ELR (cell line): ENCODE results near the gene AKAP8.
"Not testable (repeated sequence)": the region's sequence is repeated elsewhere in the genome, so short reads cannot be mapped to it uniquely, and the experiment has no call there.

ENCODE experiments used
- DNase-seq: peaks from one replicate; pipeline ENCODE4 v3.0.0-alpha.2; 2015; ENCODE audit warnings: low read depth

AKAP8 gene

GRCh38 chr19:15379083-15379998 lies at the start of gene AKAP8:
Gene AKAP8 (minus strand): TSS chr19:15379787. CDS start chr19:15379731, 56 bp downstream.
- DNase-seq: peak; percentile 98

GRCh38 chr19:15427991-15428471 lies 48.4 kb upstream of the AKAP8 start:
- DNase-seq: no peak

GRCh38 chr19:15427350-15427700 lies 47.7 kb upstream of the AKAP8 start:
- DNase-seq: no peak

- no peak for DNase-seq
These were observed 47.1 kb upstream of the AKAP8 start for GRCh38 chr19:15426485-15427349.

GRCh38 chr19:15425321-15425950 lies 45.8 kb upstream of the AKAP8 start:
- DNase-seq: no peak

- DNase-seq: no peak
These were observed 45.2 kb upstream of the AKAP8 start for GRCh38 chr19:15424692-15425272.

- DNase-seq: no peak
These were observed 44.5 kb upstream of the AKAP8 start for GRCh38 chr19:15424121-15424520.

GRCh38 chr19:15423130-15423529 lies 43.5 kb upstream of the AKAP8 start:
- no peak for DNase-seq

- DNase-seq: no peak
These were observed 42.9 kb upstream of the AKAP8 start for GRCh38 chr19:15422296-15423075.

GRCh38 chr19:15421721-15422260 lies 42.2 kb upstream of the AKAP8 start:
- no peak for DNase-seq

GRCh38 chr19:15421136-15421695 lies 41.6 kb upstream of the AKAP8 start:
- DNase-seq: no peak

- DNase-seq: peak; percentile 51
These were observed 39.9 kb upstream of the AKAP8 start for GRCh38 chr19:15419413-15420025.

- DNase-seq: peak; percentile 100
These were observed 39.2 kb upstream of the AKAP8 start, which contains the start of gene AKAP8L for GRCh38 chr19:15418579-15419412. Gene AKAP8L (minus strand): TSS chr19:15418988. CDS start chr19:15418923, 65 bp downstream.

GRCh38 chr19:15418231-15418578 lies 38.6 kb upstream of the AKAP8 start:
- DNase-seq: peak; percentile 46

GRCh38 chr19:15417699-15418098 lies 38.1 kb upstream of the AKAP8 start:
- peak; percentile 25 for DNase-seq

- no peak for DNase-seq
These were observed 33.2 kb upstream of the AKAP8 start for GRCh38 chr19:15412832-15413231.

- DNase-seq: not testable (repeated sequence)
These were observed 31.8 kb upstream of the AKAP8 start for GRCh38 chr19:15411351-15411750.

GRCh38 chr19:15404780-15405211 lies 25.2 kb upstream of the AKAP8 start:
- DNase-seq: no peak
